Epithelial cell of proximal tubule (primary cell): ENCODE results near the gene CD164L2. TPM values are rescaled to one million over a fixed set of nuclear protein-coding genes. Genes with fewer than 3 reads are reported as not detected.
A peak's percentile ranks its signal among the peaks of the same experiment; 100 is the strongest.

ENCODE experiments used
- DNase-seq: peaks from one replicate; pipeline ENCODE4 v3.0.0-alpha.2; 2011; ENCODE audit warnings: low read depth
- H3K4me3 ChIP-seq: 2 replicates; pipeline ENCODE4 v1.5.1; 2011; ENCODE audit warnings: low read depth, mild to moderate bottlenecking, low read length
- total RNA-seq: library from RNA; depleted of rRNA; stranded (reverse); fragments of >200 nt; gene quantifications from 2 replicates; pipeline ENCODE4 v1.2.3, GENCODE V29; 2015
- TF ChIP-seq, protein P1 (sequence below): conservative IDR thresholded peaks from 2 replicates; pipeline ENCODE4 v1.5.1; 2012; ENCODE audit warnings: low read depth, mild to moderate bottlenecking, low read length

The CD164L2 gene
- total RNA-seq, 1 donor from 2014 or later, result not detected

DNA sequence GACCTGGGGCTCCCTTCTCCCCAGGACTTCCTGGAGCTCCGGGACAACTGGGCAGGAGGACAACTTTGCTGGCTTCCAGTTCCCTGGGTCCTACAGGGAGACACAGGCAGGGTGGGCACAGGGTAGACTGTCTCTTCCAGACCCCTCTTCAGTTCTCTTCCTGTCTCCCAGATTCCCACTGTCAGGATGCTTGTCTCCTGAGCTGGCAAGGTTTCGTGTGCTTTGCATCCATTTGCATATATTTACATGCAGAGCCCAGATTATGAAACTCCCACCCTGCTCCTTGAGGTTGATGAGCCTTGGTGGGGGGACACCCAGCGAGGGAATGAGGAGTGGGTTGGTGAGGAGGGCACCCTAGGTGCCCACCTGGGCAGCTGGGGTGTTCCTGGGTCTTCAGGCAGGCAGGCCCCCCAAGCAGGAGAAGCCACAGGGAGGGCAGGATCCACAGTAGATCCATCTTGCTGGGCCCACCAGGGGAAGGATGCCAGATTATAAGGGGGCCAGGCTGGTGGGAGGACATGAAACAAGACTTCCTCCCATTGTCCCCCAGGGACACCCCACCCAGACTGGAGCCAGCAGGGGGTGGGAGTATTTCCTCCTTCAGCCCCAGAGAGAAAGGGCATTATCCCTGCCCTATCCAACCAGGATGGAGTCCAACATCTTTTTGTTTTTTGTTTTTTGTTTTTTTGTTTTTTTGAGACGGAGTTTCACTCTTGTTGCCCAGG, 8.6 kb downstream of the CD164L2 start, which contains the start of gene FCN3:
TSS of gene FCN3 (minus strand) at position 463 of the 725 bp plus-strand sequence. CDS start at position 457, 6 bp downstream.
- TF ChIP-seq, protein P1, sequence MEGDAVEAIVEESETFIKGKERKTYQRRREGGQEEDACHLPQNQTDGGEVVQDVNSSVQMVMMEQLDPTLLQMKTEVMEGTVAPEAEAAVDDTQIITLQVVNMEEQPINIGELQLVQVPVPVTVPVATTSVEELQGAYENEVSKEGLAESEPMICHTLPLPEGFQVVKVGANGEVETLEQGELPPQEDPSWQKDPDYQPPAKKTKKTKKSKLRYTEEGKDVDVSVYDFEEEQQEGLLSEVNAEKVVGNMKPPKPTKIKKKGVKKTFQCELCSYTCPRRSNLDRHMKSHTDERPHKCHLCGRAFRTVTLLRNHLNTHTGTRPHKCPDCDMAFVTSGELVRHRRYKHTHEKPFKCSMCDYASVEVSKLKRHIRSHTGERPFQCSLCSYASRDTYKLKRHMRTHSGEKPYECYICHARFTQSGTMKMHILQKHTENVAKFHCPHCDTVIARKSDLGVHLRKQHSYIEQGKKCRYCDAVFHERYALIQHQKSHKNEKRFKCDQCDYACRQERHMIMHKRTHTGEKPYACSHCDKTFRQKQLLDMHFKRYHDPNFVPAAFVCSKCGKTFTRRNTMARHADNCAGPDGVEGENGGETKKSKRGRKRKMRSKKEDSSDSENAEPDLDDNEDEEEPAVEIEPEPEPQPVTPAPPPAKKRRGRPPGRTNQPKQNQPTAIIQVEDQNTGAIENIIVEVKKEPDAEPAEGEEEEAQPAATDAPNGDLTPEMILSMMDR, result no peak
- no peak for DNase-seq

DNA sequence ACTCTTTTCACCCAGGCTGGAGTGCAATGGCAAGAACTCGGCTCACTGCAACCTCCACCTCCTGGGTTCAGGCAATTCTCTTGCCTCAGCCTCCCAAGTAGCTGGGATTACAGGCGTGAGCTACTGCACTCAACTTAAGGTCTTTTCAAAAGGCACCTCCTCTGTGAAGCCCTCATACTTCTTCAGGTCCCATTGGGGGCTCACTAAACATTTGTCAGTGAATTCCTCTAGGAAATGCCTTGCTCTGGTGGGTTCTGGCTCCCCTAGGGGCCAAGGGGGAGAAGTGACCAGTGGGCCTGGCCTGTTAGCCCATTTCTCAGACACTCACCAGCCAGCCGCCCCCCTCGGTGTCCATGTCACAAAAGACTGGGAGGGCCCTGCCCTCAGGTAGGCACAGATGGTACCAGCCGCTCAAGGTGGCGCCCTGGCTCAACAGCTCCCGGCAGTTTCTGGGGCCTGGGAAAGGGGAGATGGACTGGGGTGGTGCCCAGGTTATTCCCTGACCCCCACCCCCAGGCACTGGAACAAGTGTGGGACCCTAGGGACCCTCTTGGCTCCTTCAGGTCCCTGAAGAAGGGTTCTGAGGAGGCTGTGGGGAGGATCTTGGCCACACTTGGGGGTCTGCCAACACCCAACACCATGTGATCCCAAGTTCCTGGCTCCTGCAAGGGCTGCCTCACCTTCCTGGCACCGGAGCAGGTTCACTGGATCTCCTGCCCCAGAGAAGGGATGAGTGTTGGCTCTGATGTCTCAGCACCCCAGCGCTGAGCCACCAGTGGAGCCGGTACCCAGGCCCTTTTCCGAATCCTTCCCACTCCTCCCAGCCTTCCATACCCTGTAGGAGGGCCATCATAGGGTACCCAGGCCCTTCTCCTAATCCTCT, 10.1 kb downstream of the CD164L2 start:
- DNase-seq, result no peak
- TF ChIP-seq, protein P1, result peak; percentile 43
- H3K4me3 ChIP-seq, result no peak overlapping the region

More for the DNA sequence above, 8.6 kb downstream of the CD164L2 start, which contains the start of gene FCN3:
- no peak within 1 kb of the TSS for H3K4me3 ChIP-seq

DNA sequence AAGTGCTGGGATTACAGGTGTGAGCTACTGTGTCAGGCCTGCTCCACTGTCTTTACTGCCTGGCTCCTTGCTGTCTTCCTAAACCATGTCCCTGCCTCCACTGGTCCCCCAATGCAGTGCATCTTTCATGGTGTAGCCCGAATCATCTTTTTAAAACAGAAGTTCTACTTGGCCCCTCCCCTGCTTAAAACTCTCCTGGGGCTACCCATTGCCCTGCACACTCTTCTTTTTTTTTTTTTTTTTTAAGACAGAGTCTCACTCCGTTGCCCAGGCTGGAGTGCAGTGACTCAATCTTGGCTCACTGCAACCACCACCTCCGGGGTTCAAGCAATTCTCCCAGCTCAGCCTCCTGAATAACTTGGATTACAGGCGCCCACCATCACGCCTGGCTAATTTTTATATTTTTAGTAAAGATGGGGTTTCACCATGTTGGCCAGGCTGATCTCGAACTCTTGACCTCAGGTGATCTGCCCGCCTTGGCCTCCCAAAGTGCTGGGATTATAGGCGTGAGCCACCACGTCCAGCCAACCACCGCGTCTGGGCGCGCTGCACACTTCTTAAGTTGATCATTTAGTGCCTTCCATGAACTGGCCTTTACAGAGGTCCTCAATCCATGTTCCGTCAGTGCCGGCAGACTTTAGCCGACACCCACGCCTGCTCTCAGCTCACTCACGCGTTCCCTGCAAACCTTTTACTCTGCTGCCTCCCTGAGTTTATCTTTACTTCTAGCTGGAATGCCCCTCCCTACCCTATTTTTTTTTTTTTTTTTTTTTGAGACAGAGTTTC, 10.9 kb downstream of the CD164L2 start:
- TF ChIP-seq, protein P1, result no peak
- H3K4me3 ChIP-seq, result no peak overlapping the region
- DNase-seq, result peak; percentile 70

DNA sequence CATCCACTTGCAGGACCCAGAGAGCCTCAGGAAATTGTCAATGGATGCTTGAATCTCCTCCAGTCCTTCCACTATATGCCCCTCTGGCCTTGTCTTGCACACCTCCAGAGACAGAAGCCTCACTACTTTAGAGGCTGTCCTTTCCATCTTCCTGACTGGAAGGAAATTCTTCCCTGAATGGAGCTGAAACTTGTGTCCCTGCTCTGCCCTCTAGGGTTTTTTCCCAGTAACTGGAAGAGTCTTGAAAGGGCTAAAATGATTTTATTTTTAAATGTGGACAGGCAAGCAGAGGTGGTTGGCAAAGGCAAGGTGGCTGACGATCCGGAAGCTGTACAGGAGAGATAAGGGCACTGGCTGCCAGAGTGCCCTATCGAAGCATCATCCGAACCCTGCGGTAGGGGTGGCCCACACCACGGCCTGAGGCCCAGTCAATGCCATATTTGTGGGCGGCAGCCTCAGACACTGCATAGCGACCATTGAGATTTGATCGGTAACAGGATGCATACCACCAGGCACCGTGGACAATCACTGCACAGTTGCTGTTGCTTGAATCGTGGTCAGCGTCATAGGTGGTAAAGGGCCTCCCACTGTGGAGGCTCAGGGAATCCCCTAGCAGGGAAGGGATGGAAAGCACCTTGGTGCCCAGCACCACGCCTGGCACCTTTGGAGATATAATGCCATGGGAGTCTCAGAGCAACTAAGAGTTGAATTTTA, 14.1 kb downstream of the CD164L2 start:
- no peak overlapping the region for H3K4me3 ChIP-seq
- DNase-seq, result no peak
- TF ChIP-seq, protein P1, result peak; percentile 44

DNA sequence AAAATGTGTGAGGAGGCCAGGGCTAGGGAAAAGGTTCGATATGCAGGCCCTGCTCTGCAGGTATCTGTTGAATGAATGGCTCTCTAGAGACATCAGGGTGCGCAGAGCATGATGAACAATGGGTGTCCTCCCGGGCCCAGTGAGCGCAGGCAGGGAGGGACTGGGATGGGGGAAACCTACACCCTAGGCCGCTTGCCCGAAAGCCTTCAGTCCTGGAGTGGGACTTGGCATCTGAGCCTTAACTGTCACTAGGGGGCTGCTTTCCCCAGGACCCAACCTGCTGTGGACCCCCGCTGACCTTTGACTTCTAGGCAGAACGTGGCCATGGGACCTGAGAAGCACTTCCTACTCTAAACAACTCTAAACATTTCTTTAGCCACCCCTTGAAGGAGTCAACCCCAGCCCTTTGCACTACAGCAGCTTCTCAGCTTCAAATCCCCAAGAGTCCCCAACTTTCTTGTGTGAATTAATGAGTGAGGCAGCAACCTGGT, 15.9 kb downstream of the CD164L2 start:
- TF ChIP-seq, protein P1, result no peak
- peak overlapping the region; percentile 80 for H3K4me3 ChIP-seq
- no peak for DNase-seq
